Measurements from ENCODE around the gene IGFLR1.

Gene IGFLR1

DNA sequence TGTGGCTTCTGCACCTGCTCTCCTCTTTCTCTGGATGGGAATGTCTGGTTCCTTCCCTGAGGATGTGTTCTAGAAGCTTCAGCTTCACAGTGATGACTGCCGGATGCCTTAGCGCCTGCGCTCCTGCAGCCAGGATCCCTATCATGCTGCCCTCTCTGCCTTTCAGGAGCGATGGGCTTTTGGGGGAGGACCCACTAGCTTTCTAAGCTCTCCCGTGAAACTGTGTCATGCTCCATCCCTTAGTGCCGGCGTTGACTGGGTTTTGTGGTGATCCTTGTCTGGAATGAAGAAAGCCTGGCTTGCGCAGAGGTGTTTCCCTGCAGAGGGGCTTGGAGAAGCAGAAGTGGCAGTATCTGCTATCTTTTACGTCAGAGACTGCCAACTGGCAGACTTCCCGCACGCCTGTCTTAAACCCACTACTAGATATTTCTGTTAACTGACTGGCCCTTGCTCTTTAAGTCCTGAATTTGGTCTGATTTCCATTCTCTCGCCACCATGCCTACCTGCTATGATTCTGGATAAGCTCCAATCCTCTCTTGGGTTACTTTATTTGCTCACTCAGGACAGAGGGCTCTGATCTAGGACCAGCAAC, 28.3 kb downstream of the IGFLR1 start:
- no peaks in the 10 kb centered on the region for H4K20me1 ChIP-seq (ENCODE audit: insufficient read depth, low read length)
- peaks cover 9% of the 10 kb centered on the region for H3K79me2 ChIP-seq (ENCODE audit: low read length)
- peaks cover 39% of the 10 kb centered on the region for H3K27me3 ChIP-seq (replicated peaks; ENCODE audit: insufficient read depth, low read length)
- no peak for TF ChIP-seq EZH2 (optimal IDR thresholded peaks at IDR 0.05; ENCODE audit: low read depth, low read length)
- TF ChIP-seq EZH2phosphoT487 (IDR thresholded peaks at IDR 0.05; ENCODE audit: low read length) = no peak
- TF ChIP-seq, protein P1, sequence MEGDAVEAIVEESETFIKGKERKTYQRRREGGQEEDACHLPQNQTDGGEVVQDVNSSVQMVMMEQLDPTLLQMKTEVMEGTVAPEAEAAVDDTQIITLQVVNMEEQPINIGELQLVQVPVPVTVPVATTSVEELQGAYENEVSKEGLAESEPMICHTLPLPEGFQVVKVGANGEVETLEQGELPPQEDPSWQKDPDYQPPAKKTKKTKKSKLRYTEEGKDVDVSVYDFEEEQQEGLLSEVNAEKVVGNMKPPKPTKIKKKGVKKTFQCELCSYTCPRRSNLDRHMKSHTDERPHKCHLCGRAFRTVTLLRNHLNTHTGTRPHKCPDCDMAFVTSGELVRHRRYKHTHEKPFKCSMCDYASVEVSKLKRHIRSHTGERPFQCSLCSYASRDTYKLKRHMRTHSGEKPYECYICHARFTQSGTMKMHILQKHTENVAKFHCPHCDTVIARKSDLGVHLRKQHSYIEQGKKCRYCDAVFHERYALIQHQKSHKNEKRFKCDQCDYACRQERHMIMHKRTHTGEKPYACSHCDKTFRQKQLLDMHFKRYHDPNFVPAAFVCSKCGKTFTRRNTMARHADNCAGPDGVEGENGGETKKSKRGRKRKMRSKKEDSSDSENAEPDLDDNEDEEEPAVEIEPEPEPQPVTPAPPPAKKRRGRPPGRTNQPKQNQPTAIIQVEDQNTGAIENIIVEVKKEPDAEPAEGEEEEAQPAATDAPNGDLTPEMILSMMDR (IDR thresholded peaks at IDR 0.05; ENCODE audit: low read length) = no peak
- H3K36me3 ChIP-seq (replicated peaks; ENCODE audit: insufficient read depth, low read length) = no peaks in the 10 kb centered on the region
- no peak overlapping the region for H3K4me2 ChIP-seq (ENCODE audit: low read depth, low read length)
- peaks cover 7% of the 10 kb centered on the region; the same call in 1 of the 2 replicates for H3F3A ChIP-seq (ENCODE audit: insufficient read depth, low read length)
- no peak for DNase-seq
- peaks cover 13% of the 10 kb centered on the region for H3K4me1 ChIP-seq (ENCODE audit: low read length)
- no peak overlapping the region for H3K9ac ChIP-seq (ENCODE audit: low read length)
- no peaks in the 10 kb centered on the region for H3K9me2 ChIP-seq (replicated peaks; ENCODE audit: insufficient read depth, low read length)
- no peaks in the 10 kb centered on the region for H3K9me3 ChIP-seq (replicated peaks; ENCODE audit: insufficient read depth, low read length)
- no peak overlapping the region for H3K27ac ChIP-seq (ENCODE audit: low read length)
- no peak overlapping the region for H2AFZ ChIP-seq (ENCODE audit: low read length)
- no peak overlapping the region for H3K4me3 ChIP-seq (ENCODE audit: low read length)

DNA sequence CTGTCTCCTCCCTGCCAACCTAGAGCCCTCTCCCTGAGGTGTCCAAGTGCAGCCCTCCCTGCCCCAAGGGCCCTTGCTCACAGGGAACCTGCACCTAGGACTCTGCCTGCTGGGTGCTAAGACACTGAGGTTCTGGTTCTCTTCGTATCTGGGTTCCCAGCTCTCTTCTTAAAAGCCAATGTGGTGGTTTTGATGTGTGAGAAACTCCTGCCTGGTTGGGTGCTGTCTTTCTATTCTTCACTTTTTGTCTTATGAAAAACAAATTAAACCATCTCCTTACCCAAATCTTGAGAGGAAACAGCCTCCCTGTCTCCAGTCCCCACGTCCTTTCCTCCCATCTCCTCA, 28.8 kb downstream of the IGFLR1 start:
- peaks cover 11% of the 10 kb centered on the region for H3K4me1 ChIP-seq (ENCODE audit: low read length)
- no peak overlapping the region for H3K27ac ChIP-seq (ENCODE audit: low read length)
- H3K79me2 ChIP-seq (ENCODE audit: low read length) = peaks cover 3% of the 10 kb centered on the region
- H3K36me3 ChIP-seq (replicated peaks; ENCODE audit: insufficient read depth, low read length) = no peaks in the 10 kb centered on the region
- no peaks in the 10 kb centered on the region for H3K9me2 ChIP-seq (replicated peaks; ENCODE audit: insufficient read depth, low read length)
- no peak overlapping the region for H3K9ac ChIP-seq (ENCODE audit: low read length)
- TF ChIP-seq, protein P1 (IDR thresholded peaks at IDR 0.05; ENCODE audit: low read length) = no peak
- TF ChIP-seq EZH2phosphoT487 (IDR thresholded peaks at IDR 0.05; ENCODE audit: low read length) (no peak), EZH2 (optimal IDR thresholded peaks at IDR 0.05; ENCODE audit: low read depth, low read length) (no peak)
- DNase-seq = no peak
- no peaks in the 10 kb centered on the region for H3K9me3 ChIP-seq (replicated peaks; ENCODE audit: insufficient read depth, low read length)
- H4K20me1 ChIP-seq (ENCODE audit: insufficient read depth, low read length) = no peaks in the 10 kb centered on the region
- H3K4me2 ChIP-seq (ENCODE audit: low read depth, low read length) = no peak overlapping the region
- H3K4me3 ChIP-seq (ENCODE audit: low read length) = no peak overlapping the region
- no peak overlapping the region for H2AFZ ChIP-seq (ENCODE audit: low read length)
- peaks cover 44% of the 10 kb centered on the region for H3K27me3 ChIP-seq (replicated peaks; ENCODE audit: insufficient read depth, low read length)
- H3F3A ChIP-seq (ENCODE audit: insufficient read depth, low read length) = peaks cover 7% of the 10 kb centered on the region; the same call in 1 of the 2 replicates

DNA sequence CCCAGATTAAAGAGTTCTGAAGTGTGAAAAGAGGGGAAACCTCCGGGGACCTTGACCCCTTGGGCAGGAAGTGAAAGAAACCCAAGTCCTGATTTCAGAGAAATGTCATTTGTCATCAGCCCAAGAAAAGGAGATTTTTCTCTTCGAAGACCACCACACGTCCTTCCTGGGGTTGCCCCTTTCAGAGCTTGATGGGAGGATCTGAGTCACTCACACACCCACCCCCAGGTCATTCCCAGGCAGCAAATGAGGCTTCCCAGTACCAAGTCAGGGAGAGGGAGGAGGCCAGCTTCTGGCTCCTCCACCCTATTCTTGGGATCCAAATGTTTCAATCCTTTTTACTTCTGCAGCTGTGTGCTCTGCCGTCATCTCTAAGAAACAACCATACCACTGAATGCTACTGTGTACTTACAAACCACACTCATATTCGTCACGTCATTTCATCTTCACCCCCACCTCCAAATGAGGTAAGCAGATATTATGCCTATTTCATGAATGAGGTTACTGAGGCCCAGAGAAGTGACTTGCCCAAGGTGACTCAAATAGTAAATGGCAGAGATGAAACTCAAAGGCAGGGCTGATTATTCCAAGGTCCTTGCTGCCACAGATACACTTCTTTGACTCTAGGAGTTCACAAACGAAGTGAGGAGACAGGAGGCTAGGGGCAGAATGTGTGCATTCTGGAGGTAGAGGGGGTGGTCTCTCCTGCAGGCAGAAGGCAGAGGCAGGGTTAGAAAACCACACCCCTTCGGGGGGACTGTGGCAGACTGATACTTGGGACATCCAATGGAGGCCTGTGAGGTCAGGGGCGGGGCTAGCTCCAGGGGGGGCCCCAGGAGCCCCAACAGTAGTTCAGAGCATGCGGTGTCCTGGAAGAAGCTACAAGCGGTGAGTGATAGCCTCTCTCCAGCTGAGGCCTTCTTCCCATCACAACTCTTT, 29.4 kb downstream of the IGFLR1 start:
- Histone ChIP-seq H4K20me1 (ENCODE audit: insufficient read depth, low read length) (no peaks in the 10 kb centered on the region), H3K27me3 (replicated peaks; ENCODE audit: insufficient read depth, low read length) (peaks cover 50% of the 10 kb centered on the region), H3K36me3 (replicated peaks; ENCODE audit: insufficient read depth, low read length) (no peaks in the 10 kb centered on the region), H3K79me2 (ENCODE audit: low read length) (no peaks in the 10 kb centered on the region), H2AFZ (ENCODE audit: low read length) (no peak overlapping the region), H3K9ac (ENCODE audit: low read length) (no peak overlapping the region), H3K4me3 (ENCODE audit: low read length) (no peak overlapping the region), H3K9me2 (replicated peaks; ENCODE audit: insufficient read depth, low read length) (no peaks in the 10 kb centered on the region), H3K9me3 (replicated peaks; ENCODE audit: insufficient read depth, low read length) (no peaks in the 10 kb centered on the region), H3F3A (ENCODE audit: insufficient read depth, low read length) (peaks cover 7% of the 10 kb centered on the region; the same call in 1 of the 2 replicates), H3K4me1 (ENCODE audit: low read length) (peaks cover 11% of the 10 kb centered on the region), H3K27ac (ENCODE audit: low read length) (no peak overlapping the region), H3K4me2 (ENCODE audit: low read depth, low read length) (no peak overlapping the region)
- TF ChIP-seq EZH2 (optimal IDR thresholded peaks at IDR 0.05; ENCODE audit: low read depth, low read length) = no peak
- TF ChIP-seq, protein P1 (IDR thresholded peaks at IDR 0.05; ENCODE audit: low read length) = no peak
- TF ChIP-seq EZH2phosphoT487 (IDR thresholded peaks at IDR 0.05; ENCODE audit: low read length) = no peak
- DNase-seq = no peak
